Caco-2 (cell line): ENCODE measurements around the gene PTPRN2. TPM values are rescaled to one million over a fixed set of nuclear protein-coding genes. Genes with fewer than 3 reads are reported as not detected.

Source experiments
- BruUV-seq: library from RNA; stranded (reverse); fragments of 400-500 nt; replicated peaks from 2 replicates; lab custom pipeline; 2021; lab: Mats Ljungman, UMichigan
- CTCF ChIA-PET: fragments of 300-600 bp; sonication (Branson Sonifier 250); formaldehyde crosslinking; loops from one replicate; lab custom pipeline; 2022; ENCODE audit warnings: antibody characterized with exemption; lab: Charles Lee
- POLR2A ChIA-PET: fragments of 300-600 bp; sonication (Branson Sonifier 250); formaldehyde crosslinking; loops from one replicate; lab custom pipeline; 2022; ENCODE audit warnings: antibody characterized with exemption; lab: Charles Lee
- DNase-seq, 2 experiments: peaks; one replicate each; pipeline versions ENCODE4 v3.0.0 to v3.0.0-alpha.2; 2020 to 2022
- H3K27me3 ChIP-seq: replicated peaks from 2 replicates; pipeline ENCODE4 v1.6.0; 2011; ENCODE audit warnings: low read length; ENCODE audit not compliant: control insufficient read depth, insufficient read depth
- H3K36me3 ChIP-seq: 2 replicates; pipeline ENCODE4 v1.5.1; 2011; ENCODE audit warnings: low read length; ENCODE audit not compliant: control insufficient read depth, insufficient read depth
- H3K4me1 ChIP-seq: fragments of 250-450 bp; sonication (Bioruptor Pico); 2 replicates; pipeline ENCODE4 v1.5.1; 2020; ENCODE audit warnings: mild to moderate bottlenecking
- H3K4me3 ChIP-seq: 2 replicates; pipeline ENCODE4 v1.5.1; 2011; ENCODE audit warnings: low read depth, mild to moderate bottlenecking, control low read depth, low read length
- H3K9me3 ChIP-seq: fragments of 250-450 bp; sonication (Bioruptor Pico); 2 replicates; pipeline ENCODE4 v1.5.1; 2020; ENCODE audit warnings: mild to moderate bottlenecking, moderate library complexity
- H3K27ac Mint-ChIP-seq: one replicate; pipeline ENCODE4 v1.8.0; 2022; ENCODE audit warnings: mixed read lengths; ENCODE audit not compliant: unreplicated experiment
- H3K27me3 Mint-ChIP-seq: one replicate; pipeline ENCODE4 v1.8.0; 2022; ENCODE audit warnings: mixed read lengths; ENCODE audit not compliant: insufficient read depth, unreplicated experiment
- H3K36me3 Mint-ChIP-seq: one replicate; pipeline ENCODE4 v1.8.0; 2022; ENCODE audit warnings: mild to moderate bottlenecking, mixed read lengths; ENCODE audit not compliant: insufficient read depth, unreplicated experiment
- H3K4me1 Mint-ChIP-seq: one replicate; pipeline ENCODE4 v1.8.0; 2022; ENCODE audit warnings: low read depth, mixed read lengths; ENCODE audit not compliant: unreplicated experiment
- H3K4me3 Mint-ChIP-seq: one replicate; pipeline ENCODE4 v1.8.0; 2022; ENCODE audit warnings: mild to moderate bottlenecking, moderate library complexity, mixed read lengths; ENCODE audit not compliant: unreplicated experiment
- H3K9me3 Mint-ChIP-seq: one replicate; pipeline ENCODE4 v1.8.0; 2022; ENCODE audit warnings: mixed read lengths; ENCODE audit not compliant: unreplicated experiment
- CTCF ChIP-seq, 2 experiments: fragments of 200-600 bp in 1 of 2; IDR thresholded peaks; 1 replicate in 1 of 2; 2 replicates in 1 of 2; pipeline versions ENCODE4 v1.5.1 to v1.8.0; 2011 to 2022; ENCODE audit warnings: antibody characterized with exemption in 1 of 2, control low read depth in 1 of 2, inconsistent platforms in 1 of 2, low read depth in 1 of 2, low read length in 1 of 2, mild to moderate bottlenecking in 1 of 2, moderate library complexity in 1 of 2; ENCODE audit not compliant: insufficient read depth in 1 of 2, severe bottlenecking in 1 of 2, unreplicated experiment in 1 of 2
- intact Hi-C: fragments of 100-400 bp; cut with micrococcal nuclease; formaldehyde crosslinking; loops from one replicate; pipeline ENCODE4 v1.10.0; 2022; ENCODE audit not compliant: unreplicated experiment
- total RNA-seq: library from RNA; stranded (reverse); gene quantifications from 2 replicates; pipeline ENCODE4 v1.2.3, GENCODE V29; 2022

The PTPRN2 gene
- total RNA-seq, 1 experiment from 2014 or later, result 1.4 TPM

GRCh38 chr7:158439035-158439434 lies 148.6 kb downstream of the PTPRN2 start:
- Mint-ChIP-seq H3K27me3 (no peaks in the 10 kb centered on the region), H3K36me3 (no peaks in the 10 kb centered on the region), H3K4me1 (peaks cover 8% of the 10 kb centered on the region), H3K27ac (no peak overlapping the region), H3K4me3 (no peak overlapping the region), H3K9me3 (peaks cover 36% of the 10 kb centered on the region)
- intact Hi-C loops, result no loop called here
- no peak for TF ChIP-seq CTCF (IDR thresholded peaks at IDR 0.05; ENCODE audit: insufficient read depth in 1 of 2, low read depth in 1 of 2, low read length in 1 of 2, severe bottlenecking in 1 of 2, unreplicated experiment in 1 of 2)
- Histone ChIP-seq H3K4me3 (no peak overlapping the region), H3K9me3 (no peaks in the 10 kb centered on the region), H3K27me3 (no peaks in the 10 kb centered on the region), H3K4me1 (no peaks in the 10 kb centered on the region), H3K36me3 (no peaks in the 10 kb centered on the region)
- peak in 1 of 2 experiments; percentile 9 for DNase-seq
- ChIA-PET CTCF (no interaction called here), POLR2A (no interaction called here)
- no TSS peak for BruUV-seq

- Histone ChIP-seq H3K4me3 (peak overlapping the region; percentile 22), H3K27me3 (no peaks in the 10 kb centered on the region), H3K9me3 (no peaks in the 10 kb centered on the region), H3K36me3 (no peaks in the 10 kb centered on the region), H3K4me1 (peaks cover 12% of the 10 kb centered on the region; the same call in 1 of the 2 replicates)
- no peaks in the 10 kb centered on the region for H3K9me3 Mint-ChIP-seq
- ChIA-PET POLR2A (no interaction called here), CTCF (no interaction called here)
- no peaks in the 10 kb centered on the region for H3K27me3 Mint-ChIP-seq
- peak; percentile 92 to 96 for DNase-seq
- H3K36me3 Mint-ChIP-seq, result peaks cover 11% of the 10 kb centered on the region
- intact Hi-C loops, result loop anchor here (2.0 to 5.0 kb wide), 2 partner anchors 155 to 216 kb away; partner anchors contain the start of gene PTPRN2
- H3K27ac Mint-ChIP-seq, result peak overlapping the region; percentile 94
- no peak for TF ChIP-seq CTCF (IDR thresholded peaks at IDR 0.05; ENCODE audit: insufficient read depth in 1 of 2, low read depth in 1 of 2, low read length in 1 of 2, severe bottlenecking in 1 of 2, unreplicated experiment in 1 of 2)
- TSS peak; percentile 97 for BruUV-seq
- peak overlapping the region; percentile 75 for H3K4me3 Mint-ChIP-seq
- peaks cover 7% of the 10 kb centered on the region for H3K4me1 Mint-ChIP-seq
Observed at GRCh38 chr7:158432369-158433341, 155.0 kb downstream of the PTPRN2 start.

GRCh38 chr7:158431941-158432347 lies 155.7 kb downstream of the PTPRN2 start:
- Histone ChIP-seq H3K36me3 (no peaks in the 10 kb centered on the region), H3K4me1 (peaks cover 12% of the 10 kb centered on the region; the same call in 1 of the 2 replicates), H3K9me3 (no peaks in the 10 kb centered on the region), H3K27me3 (no peaks in the 10 kb centered on the region), H3K4me3 (peak overlapping the region; percentile 22)
- no peaks in the 10 kb centered on the region for H3K27me3 Mint-ChIP-seq
- no peak for TF ChIP-seq CTCF (IDR thresholded peaks at IDR 0.05; ENCODE audit: insufficient read depth in 1 of 2, low read depth in 1 of 2, low read length in 1 of 2, severe bottlenecking in 1 of 2, unreplicated experiment in 1 of 2)
- ChIA-PET POLR2A (no interaction called here), CTCF (no interaction called here)
- H3K4me3 Mint-ChIP-seq, result peak overlapping the region; percentile 75
- intact Hi-C loops, result loop anchor here (2.0 to 5.0 kb wide), 2 partner anchors 155 to 217 kb away; partner anchors contain the start of gene PTPRN2
- H3K4me1 Mint-ChIP-seq, result peaks cover 7% of the 10 kb centered on the region
- H3K27ac Mint-ChIP-seq, result peak overlapping the region; percentile 94
- peaks cover 11% of the 10 kb centered on the region for H3K36me3 Mint-ChIP-seq
- peak; percentile 65 to 80 for DNase-seq
- BruUV-seq, result no TSS peak
- H3K9me3 Mint-ChIP-seq, result no peaks in the 10 kb centered on the region
